Loucy (cell line): ENCODE results near the gene ORC4.

Source experiments
- EZH2phosphoT487 ChIP-seq: fragments of 200-600 bp; IDR thresholded peaks from 2 replicates; pipeline ENCODE4 v1.6.1; 2018; ENCODE audit warnings: antibody characterized with exemption, mild to moderate bottlenecking, moderate library complexity, borderline replicate concordance
- TF ChIP-seq, protein P1 (sequence below): fragments of 200-600 bp; sonication (generic); conservative IDR thresholded peaks from 2 replicates; pipeline ENCODE4 v1.5.1; 2014; ENCODE audit warnings: mild to moderate bottlenecking, antibody characterized with exemption, low read length

DNA sequence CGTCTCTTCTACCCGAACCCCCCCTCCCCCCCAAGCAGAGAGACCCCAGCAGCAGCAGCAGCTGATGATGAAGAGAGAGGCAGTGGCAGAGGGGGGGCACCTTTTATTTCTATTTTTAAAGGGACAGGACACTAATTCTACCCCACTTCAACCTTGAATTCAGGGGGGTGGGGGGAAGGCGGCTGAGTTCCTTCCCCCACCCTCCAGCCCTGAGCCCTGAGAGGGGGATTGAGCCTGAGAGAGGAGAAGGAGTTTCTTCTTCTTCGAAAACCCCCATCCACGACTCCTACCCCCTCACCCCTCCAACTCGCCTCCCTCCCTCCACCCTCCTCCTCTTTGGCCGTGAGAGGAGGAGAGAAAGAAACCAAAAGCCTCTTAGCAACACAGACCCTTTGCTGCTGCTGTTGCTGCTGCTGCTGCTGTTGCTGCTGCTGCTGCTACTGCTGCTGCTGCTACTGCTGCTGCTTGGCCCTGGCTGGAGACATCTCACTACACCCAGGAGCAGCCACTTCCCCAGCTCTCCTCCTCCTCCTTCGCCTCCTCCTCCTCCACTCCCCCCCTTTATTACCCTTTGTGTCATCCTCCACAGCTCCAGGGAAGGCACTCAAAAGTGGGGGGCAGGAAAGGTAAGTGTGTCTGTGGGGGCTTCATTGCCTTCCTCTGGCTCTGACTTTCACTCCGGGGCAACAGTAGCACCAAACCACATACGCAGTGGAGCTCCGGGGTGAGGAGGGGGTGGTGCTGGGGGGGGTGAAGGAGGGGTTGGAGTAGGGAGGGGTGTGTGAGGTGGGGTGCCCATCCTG lies 723 bp upstream of the ORC4 start, which contains the start of gene MBD5:
- TF ChIP-seq, protein P1, sequence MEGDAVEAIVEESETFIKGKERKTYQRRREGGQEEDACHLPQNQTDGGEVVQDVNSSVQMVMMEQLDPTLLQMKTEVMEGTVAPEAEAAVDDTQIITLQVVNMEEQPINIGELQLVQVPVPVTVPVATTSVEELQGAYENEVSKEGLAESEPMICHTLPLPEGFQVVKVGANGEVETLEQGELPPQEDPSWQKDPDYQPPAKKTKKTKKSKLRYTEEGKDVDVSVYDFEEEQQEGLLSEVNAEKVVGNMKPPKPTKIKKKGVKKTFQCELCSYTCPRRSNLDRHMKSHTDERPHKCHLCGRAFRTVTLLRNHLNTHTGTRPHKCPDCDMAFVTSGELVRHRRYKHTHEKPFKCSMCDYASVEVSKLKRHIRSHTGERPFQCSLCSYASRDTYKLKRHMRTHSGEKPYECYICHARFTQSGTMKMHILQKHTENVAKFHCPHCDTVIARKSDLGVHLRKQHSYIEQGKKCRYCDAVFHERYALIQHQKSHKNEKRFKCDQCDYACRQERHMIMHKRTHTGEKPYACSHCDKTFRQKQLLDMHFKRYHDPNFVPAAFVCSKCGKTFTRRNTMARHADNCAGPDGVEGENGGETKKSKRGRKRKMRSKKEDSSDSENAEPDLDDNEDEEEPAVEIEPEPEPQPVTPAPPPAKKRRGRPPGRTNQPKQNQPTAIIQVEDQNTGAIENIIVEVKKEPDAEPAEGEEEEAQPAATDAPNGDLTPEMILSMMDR, result no peak
- no peak for TF ChIP-seq EZH2phosphoT487
